Measurements from ENCODE around the gene STX11.
A peak's percentile ranks its signal among the peaks of the same experiment; 100 is the strongest.

The STX11 gene

DNA sequence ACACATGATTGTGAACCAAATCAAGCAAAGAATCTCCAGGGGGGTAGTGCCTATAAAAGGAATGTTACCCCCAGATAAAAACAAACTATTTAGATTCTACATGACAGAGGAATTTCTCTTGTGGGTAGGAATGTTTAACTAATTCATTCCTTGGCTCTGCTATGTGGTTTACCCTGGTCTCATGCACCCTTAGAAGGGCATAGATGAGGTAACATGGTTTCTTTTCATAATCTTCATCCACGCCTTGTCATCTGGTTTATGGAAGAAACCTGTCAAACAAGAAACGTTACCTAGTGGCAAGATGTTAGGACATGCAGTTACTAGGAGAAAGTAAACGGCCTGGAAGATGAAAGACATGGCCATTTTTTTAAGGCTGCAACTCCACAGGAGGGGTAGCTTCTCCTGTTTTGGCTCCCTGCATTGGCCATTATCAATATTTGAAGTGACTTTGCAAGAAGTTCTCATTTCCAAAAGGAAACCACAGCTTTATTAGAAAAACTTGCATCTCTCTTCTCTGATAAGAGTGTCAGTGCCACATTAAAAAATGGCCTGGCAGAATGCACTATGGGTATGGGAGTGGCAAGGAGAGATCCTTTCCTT, 45.5 kb downstream of the STX11 start:
- no peaks in the 10 kb centered on the region for H3K4me1 ChIP-seq (ENCODE audit: insufficient read depth, low read length)
- no peaks in the 10 kb centered on the region for H3K36me3 ChIP-seq (ENCODE audit: insufficient read depth, low read length)
- no peak overlapping the region for H3K9ac ChIP-seq (ENCODE audit: low read depth, low read length)
- H3K9me3 ChIP-seq (ENCODE audit: control insufficient read depth, insufficient read depth, low read length), result no peaks in the 10 kb centered on the region

DNA sequence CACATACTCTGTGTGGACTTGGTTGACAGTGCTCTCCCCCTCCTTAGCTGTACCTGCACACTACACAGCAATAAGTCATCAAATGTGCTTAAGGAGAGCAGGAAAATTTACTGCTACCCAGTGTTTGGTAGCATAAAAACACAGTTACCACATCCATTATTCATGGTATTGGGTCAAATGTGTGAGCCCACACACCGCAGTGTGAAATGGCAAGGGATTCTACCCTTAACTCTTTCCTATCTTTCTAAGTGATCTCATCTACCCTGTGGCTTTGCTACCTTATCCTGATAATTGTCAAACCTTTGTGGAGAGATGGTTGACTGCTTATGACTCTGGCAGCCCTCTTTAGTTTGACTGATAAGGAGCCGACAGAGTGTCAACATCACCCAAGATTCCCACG, 47.6 kb downstream of the STX11 start:
- Histone ChIP-seq H3K4me1 (ENCODE audit: insufficient read depth, low read length) (no peaks in the 10 kb centered on the region), H3K36me3 (ENCODE audit: insufficient read depth, low read length) (no peaks in the 10 kb centered on the region), H3K9me3 (ENCODE audit: control insufficient read depth, insufficient read depth, low read length) (peaks cover under 1% of the 10 kb centered on the region), H3K9ac (ENCODE audit: low read depth, low read length) (no peak overlapping the region)

DNA sequence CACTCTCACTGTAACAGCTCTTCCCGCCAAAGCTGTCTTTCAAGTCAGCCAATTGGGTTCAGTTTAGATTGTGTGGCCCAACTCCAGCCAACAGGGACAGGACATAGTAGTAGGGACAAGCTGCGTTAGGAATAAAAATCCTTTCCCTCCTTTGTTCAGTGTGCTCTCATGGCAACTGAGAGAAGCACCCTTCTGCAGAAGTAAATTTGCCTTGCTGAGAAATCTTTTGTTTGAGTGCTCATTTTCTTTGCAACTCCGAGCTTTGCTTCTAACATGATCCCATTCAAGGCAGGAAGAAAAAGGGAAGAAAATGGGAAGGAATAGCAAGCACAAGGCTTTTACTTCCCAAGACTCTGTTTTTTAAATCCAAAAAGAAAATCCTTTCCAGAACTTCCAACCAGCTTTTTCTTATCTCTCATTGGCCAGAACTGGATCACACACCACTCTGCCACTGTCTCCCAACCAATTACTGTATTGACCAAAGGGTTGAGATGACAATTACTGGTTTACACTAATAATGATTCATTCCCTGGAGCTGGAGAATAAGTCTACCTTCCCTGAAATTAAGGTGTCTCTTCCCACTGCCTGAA, 52.7 kb downstream of the STX11 start:
- Histone ChIP-seq H3K36me3 (ENCODE audit: insufficient read depth, low read length) (no peaks in the 10 kb centered on the region), H3K9ac (ENCODE audit: low read depth, low read length) (no peak overlapping the region), H3K9me3 (ENCODE audit: control insufficient read depth, insufficient read depth, low read length) (peaks cover 5% of the 10 kb centered on the region), H3K4me1 (ENCODE audit: insufficient read depth, low read length) (no peaks in the 10 kb centered on the region)

DNA sequence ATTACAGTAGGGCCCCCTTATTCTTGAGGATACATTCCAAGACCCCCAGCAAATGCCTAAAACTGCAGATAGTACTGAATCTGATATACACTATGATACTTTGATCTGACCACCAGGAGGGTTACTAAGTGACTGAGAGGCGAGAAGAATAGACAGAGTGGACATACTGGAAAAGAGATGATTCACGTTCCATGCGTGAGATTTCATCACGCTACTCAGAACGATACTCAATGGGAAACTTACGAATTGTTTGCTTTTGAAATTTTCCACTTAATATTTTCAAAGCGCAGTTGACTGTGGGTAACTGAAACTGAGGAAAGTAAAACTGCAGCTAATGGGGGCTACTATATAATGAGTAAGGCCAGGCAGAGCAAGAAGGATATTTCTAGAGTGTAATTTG, 60.8 kb downstream of the STX11 start:
- Histone ChIP-seq H3K36me3 (ENCODE audit: insufficient read depth, low read length) (no peaks in the 10 kb centered on the region), H3K4me1 (ENCODE audit: insufficient read depth, low read length) (no peaks in the 10 kb centered on the region), H3K9ac (ENCODE audit: low read depth, low read length) (no peak overlapping the region), H3K9me3 (ENCODE audit: control insufficient read depth, insufficient read depth, low read length) (0 out of 2 replicates have a peak, but pooled peaks cover 3% of the 10 kb centered on the region)

- no peak overlapping the region for H3K9ac ChIP-seq (ENCODE audit: low read depth, low read length)
These were observed 63.0 kb downstream of the STX11 start for GRCh38 chr6:144213315-144213714.

DNA sequence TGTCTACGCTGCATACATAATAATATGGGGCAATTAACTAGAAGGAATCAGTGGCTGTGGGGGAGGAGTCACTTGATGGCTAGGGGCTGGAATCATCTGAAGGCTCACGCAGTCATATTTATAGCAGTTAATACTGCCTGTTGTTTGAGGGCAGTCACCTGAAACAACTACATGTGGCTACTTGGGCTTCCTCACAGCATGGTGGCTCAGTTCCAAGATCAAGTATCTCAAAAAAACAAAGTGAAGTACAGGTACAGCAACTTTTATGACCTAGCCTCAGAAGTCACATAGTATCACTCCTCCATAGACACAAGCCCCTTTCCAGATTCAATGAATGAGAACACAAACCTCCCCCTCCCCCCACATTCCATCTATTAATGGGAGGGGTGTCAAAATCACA, 63.7 kb downstream of the STX11 start:
- Histone ChIP-seq H3K9me3 (ENCODE audit: control insufficient read depth, insufficient read depth, low read length) (0 out of 2 replicates have a peak, but pooled peaks cover 3% of the 10 kb centered on the region), H3K4me1 (ENCODE audit: insufficient read depth, low read length) (no peaks in the 10 kb centered on the region), H3K9ac (ENCODE audit: low read depth, low read length) (no peak overlapping the region), H3K36me3 (ENCODE audit: insufficient read depth, low read length) (no peaks in the 10 kb centered on the region)

More at GRCh38 chr6:144213315-144213714, 63.0 kb downstream of the STX11 start:
- no peaks in the 10 kb centered on the region for H3K4me1 ChIP-seq (ENCODE audit: insufficient read depth, low read length)
- H3K36me3 ChIP-seq (ENCODE audit: insufficient read depth, low read length), result no peaks in the 10 kb centered on the region
- 0 out of 2 replicates have a peak, but pooled peaks cover 3% of the 10 kb centered on the region for H3K9me3 ChIP-seq (ENCODE audit: control insufficient read depth, insufficient read depth, low read length)

DNA sequence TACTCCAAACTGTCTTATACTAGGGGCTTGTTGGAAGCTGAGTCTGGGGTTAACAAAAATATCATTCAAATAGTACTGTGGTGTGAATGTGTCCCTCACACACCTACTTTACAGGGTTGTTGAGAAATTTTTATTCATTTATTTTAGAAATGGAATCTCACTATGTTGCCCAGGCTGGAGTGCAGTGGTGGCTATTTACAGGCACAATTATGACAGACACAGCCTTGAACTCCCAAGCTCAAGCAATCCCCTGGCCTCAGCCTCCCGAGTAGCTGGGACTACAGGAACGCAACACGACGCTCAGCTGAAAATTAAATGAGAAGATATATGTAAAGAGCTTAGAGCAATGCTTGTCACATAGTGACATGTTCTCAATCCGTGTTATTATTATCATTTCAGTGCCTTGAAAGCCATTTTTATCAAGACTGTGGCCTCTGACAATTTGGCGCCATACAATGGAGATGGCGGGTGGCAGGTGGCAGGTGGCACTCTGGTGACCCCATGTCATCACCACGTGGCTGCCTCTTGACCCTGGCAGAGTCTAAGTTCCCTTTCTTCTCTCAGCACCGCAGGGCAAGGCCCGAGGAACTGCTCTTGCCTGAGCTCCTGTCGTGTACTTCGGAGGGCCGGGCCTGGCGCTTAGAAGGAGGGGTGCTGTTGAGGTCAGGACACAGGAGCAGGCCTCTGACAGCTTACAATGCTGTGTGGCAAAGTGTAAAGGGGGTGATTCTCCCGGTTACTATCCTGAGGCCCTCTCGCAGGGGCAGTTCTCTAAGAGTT, 64.5 kb downstream of the STX11 start:
- no peaks in the 10 kb centered on the region for H3K36me3 ChIP-seq (ENCODE audit: insufficient read depth, low read length)
- 0 out of 2 replicates have a peak, but pooled peaks cover 3% of the 10 kb centered on the region for H3K9me3 ChIP-seq (ENCODE audit: control insufficient read depth, insufficient read depth, low read length)
- H3K4me1 ChIP-seq (ENCODE audit: insufficient read depth, low read length), result no peaks in the 10 kb centered on the region
- no peak overlapping the region; the same call in 1 of the 2 replicates for H3K9ac ChIP-seq (ENCODE audit: low read depth, low read length)

DNA sequence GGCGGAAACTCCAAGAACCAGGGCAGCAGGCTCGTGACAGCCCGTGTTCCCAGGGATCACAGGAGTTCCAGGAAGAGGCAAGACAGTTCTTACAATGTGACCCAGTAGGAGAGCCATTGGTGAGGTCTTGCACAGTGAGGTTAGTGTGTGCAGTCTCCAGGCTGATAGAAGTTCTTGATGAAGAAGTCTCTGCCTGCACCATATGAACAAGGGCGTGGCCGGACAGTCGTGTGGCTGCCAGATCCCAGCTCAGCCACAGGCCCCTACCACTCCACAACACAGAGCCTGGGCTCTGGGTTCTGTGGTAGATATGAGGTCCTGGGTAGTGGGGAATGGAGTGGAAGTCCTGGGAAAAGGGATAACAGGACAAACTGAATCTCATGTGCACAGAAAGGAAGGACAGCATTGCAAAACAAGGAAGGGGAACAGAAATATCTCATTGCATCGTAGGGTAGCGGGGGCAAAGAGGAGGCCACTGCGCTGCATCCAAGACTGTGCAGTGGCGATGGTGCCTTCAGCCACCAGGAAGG, 65.2 kb downstream of the STX11 start:
- Histone ChIP-seq H3K9ac (ENCODE audit: low read depth, low read length) (peak overlapping the region; percentile 73), H3K9me3 (ENCODE audit: control insufficient read depth, insufficient read depth, low read length) (0 out of 2 replicates have a peak, but pooled peaks cover 3% of the 10 kb centered on the region), H3K36me3 (ENCODE audit: insufficient read depth, low read length) (no peaks in the 10 kb centered on the region), H3K4me1 (ENCODE audit: insufficient read depth, low read length) (no peaks in the 10 kb centered on the region)

- no peaks in the 10 kb centered on the region for H3K4me1 ChIP-seq (ENCODE audit: insufficient read depth, low read length)
- peak overlapping the region; percentile 73 for H3K9ac ChIP-seq (ENCODE audit: low read depth, low read length)
- H3K9me3 ChIP-seq (ENCODE audit: control insufficient read depth, insufficient read depth, low read length), result 0 out of 2 replicates have a peak, but pooled peaks cover 3% of the 10 kb centered on the region
- no peaks in the 10 kb centered on the region for H3K36me3 ChIP-seq (ENCODE audit: insufficient read depth, low read length)
These were observed 65.8 kb downstream of the STX11 start for GRCh38 chr6:144215932-144216667.

- H3K36me3 ChIP-seq (ENCODE audit: insufficient read depth, low read length), result no peaks in the 10 kb centered on the region
- no peaks in the 10 kb centered on the region for H3K4me1 ChIP-seq (ENCODE audit: insufficient read depth, low read length)
- H3K9ac ChIP-seq (ENCODE audit: low read depth, low read length), result peak overlapping the region; percentile 73; the same call in 1 of the 2 replicates
- 0 out of 2 replicates have a peak, but pooled peaks cover 3% of the 10 kb centered on the region for H3K9me3 ChIP-seq (ENCODE audit: control insufficient read depth, insufficient read depth, low read length)
These were observed 66.4 kb downstream of the STX11 start for GRCh38 chr6:144216668-144217218.

DNA sequence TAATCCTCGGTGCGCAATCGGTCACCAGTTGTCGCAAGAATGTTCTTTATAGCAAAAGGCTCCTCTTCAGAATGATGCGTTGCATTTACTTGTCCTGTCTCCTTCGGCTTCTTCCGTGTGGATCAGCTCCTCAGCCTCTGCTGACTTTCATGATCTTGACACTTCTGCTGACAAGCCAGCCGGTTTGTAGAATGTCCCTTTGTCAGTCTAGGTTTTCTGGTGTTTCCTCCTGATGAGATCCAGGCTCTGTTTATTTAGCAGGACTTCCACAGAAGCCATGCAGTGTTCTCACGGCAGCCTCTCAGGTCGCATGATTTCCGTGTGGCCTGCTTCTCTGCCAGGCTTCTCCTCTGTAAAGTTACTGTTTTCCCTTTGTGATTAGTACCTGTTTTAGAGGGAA, 66.9 kb downstream of the STX11 start:
- no peak overlapping the region; the same call in 1 of the 2 replicates for H3K9ac ChIP-seq (ENCODE audit: low read depth, low read length)
- H3K9me3 ChIP-seq (ENCODE audit: control insufficient read depth, insufficient read depth, low read length), result 0 out of 2 replicates have a peak, but pooled peaks cover 3% of the 10 kb centered on the region
- H3K4me1 ChIP-seq (ENCODE audit: insufficient read depth, low read length), result no peaks in the 10 kb centered on the region
- H3K36me3 ChIP-seq (ENCODE audit: insufficient read depth, low read length), result no peaks in the 10 kb centered on the region

- H3K36me3 ChIP-seq (ENCODE audit: insufficient read depth, low read length), result no peaks in the 10 kb centered on the region
- H3K9ac ChIP-seq (ENCODE audit: low read depth, low read length), result no peak overlapping the region
- no peaks in the 10 kb centered on the region for H3K4me1 ChIP-seq (ENCODE audit: insufficient read depth, low read length)
- 0 out of 2 replicates have a peak, but pooled peaks cover 3% of the 10 kb centered on the region for H3K9me3 ChIP-seq (ENCODE audit: control insufficient read depth, insufficient read depth, low read length)
These were observed 67.5 kb downstream of the STX11 start for GRCh38 chr6:144217797-144218196.

DNA sequence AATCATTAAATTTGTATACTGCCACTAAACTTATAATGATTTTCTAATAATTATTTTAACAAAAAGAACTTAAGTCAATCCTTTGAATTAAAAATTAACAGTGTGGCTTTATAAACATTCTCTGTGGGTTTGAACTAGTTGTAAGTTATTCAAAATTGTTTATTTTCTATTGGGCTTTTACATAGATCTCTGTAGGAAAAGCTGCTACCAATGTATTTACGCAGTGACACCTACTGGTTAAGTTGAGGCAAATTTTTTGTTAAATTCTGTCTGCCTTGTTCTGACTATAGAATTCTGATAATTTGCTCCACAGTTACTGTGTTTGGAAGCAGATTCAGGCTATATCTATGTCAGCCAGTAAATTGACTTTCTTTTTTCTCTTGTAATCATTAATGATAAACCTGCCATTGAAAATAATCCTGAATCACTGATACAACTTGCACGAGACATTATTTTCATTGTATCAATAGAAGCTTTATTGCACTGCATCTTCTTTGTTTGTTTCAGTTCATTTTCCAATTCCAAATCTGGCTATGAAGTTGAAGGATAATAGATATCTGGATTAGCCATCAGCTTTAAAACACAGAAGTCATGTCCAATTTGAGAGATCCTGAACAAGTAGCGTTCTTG, 68.9 kb downstream of the STX11 start:
- H3K4me1 ChIP-seq (ENCODE audit: insufficient read depth, low read length), result no peaks in the 10 kb centered on the region
- no peaks in the 10 kb centered on the region for H3K9me3 ChIP-seq (ENCODE audit: control insufficient read depth, insufficient read depth, low read length)
- H3K9ac ChIP-seq (ENCODE audit: low read depth, low read length), result no peak overlapping the region
- no peaks in the 10 kb centered on the region for H3K36me3 ChIP-seq (ENCODE audit: insufficient read depth, low read length)
